ENCODE measurements around the gene MYO1H.

The MYO1H gene

DNA sequence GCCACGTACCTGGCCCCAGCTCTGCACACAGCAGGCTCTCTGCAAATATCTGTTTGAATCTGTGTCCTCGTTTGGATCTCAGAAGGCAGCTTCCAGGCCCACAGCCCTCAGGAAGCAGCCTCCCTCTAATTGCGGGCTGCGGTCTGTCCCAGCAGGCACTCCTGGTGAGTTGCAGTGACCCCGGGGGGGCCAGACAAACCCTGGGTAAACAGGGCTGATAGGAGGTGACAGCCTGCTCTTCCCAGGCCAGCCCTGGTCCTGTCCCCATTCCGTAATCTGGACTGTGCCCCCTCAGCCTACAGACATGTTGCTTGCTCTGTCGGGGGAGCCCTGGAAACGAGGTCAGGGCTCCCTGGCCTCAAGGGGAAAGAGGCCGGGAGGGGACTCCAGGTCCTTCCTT lies 40.6 kb upstream of the MYO1H start:
- DNase-seq (ENCODE audit: low read depth in 1 of 2, low spot score in 1 of 2): no peak
- peaks cover 46% of the 10 kb centered on the region for H3K27me3 ChIP-seq (ENCODE audit: insufficient read depth, poor library complexity, severe bottlenecking)
- H3K27ac ChIP-seq (replicated peaks): no peak overlapping the region
- TF ChIP-seq, protein P1, sequence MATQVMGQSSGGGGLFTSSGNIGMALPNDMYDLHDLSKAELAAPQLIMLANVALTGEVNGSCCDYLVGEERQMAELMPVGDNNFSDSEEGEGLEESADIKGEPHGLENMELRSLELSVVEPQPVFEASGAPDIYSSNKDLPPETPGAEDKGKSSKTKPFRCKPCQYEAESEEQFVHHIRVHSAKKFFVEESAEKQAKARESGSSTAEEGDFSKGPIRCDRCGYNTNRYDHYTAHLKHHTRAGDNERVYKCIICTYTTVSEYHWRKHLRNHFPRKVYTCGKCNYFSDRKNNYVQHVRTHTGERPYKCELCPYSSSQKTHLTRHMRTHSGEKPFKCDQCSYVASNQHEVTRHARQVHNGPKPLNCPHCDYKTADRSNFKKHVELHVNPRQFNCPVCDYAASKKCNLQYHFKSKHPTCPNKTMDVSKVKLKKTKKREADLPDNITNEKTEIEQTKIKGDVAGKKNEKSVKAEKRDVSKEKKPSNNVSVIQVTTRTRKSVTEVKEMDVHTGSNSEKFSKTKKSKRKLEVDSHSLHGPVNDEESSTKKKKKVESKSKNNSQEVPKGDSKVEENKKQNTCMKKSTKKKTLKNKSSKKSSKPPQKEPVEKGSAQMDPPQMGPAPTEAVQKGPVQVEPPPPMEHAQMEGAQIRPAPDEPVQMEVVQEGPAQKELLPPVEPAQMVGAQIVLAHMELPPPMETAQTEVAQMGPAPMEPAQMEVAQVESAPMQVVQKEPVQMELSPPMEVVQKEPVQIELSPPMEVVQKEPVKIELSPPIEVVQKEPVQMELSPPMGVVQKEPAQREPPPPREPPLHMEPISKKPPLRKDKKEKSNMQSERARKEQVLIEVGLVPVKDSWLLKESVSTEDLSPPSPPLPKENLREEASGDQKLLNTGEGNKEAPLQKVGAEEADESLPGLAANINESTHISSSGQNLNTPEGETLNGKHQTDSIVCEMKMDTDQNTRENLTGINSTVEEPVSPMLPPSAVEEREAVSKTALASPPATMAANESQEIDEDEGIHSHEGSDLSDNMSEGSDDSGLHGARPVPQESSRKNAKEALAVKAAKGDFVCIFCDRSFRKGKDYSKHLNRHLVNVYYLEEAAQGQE (IDR thresholded peaks at IDR 0.05; ENCODE audit: insufficient replicate concordance, low read depth): no peak
- TF ChIP-seq POLR2AphosphoS5 (IDR thresholded peaks at IDR 0.05; ENCODE audit: low read depth): no peak
- no peak for TF ChIP-seq GABPA (IDR thresholded peaks at IDR 0.05; ENCODE audit: low read depth)
- TF ChIP-seq SPI1 (IDR thresholded peaks at IDR 0.05; ENCODE audit: borderline replicate concordance, low read depth): no peak
- TF ChIP-seq, protein P2, sequence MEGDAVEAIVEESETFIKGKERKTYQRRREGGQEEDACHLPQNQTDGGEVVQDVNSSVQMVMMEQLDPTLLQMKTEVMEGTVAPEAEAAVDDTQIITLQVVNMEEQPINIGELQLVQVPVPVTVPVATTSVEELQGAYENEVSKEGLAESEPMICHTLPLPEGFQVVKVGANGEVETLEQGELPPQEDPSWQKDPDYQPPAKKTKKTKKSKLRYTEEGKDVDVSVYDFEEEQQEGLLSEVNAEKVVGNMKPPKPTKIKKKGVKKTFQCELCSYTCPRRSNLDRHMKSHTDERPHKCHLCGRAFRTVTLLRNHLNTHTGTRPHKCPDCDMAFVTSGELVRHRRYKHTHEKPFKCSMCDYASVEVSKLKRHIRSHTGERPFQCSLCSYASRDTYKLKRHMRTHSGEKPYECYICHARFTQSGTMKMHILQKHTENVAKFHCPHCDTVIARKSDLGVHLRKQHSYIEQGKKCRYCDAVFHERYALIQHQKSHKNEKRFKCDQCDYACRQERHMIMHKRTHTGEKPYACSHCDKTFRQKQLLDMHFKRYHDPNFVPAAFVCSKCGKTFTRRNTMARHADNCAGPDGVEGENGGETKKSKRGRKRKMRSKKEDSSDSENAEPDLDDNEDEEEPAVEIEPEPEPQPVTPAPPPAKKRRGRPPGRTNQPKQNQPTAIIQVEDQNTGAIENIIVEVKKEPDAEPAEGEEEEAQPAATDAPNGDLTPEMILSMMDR (IDR thresholded peaks at IDR 0.05; ENCODE audit: insufficient read depth, low read length): no peak
- no peak overlapping the region for H3K4me3 ChIP-seq (replicated peaks; ENCODE audit: insufficient read depth, low read length)

DNA sequence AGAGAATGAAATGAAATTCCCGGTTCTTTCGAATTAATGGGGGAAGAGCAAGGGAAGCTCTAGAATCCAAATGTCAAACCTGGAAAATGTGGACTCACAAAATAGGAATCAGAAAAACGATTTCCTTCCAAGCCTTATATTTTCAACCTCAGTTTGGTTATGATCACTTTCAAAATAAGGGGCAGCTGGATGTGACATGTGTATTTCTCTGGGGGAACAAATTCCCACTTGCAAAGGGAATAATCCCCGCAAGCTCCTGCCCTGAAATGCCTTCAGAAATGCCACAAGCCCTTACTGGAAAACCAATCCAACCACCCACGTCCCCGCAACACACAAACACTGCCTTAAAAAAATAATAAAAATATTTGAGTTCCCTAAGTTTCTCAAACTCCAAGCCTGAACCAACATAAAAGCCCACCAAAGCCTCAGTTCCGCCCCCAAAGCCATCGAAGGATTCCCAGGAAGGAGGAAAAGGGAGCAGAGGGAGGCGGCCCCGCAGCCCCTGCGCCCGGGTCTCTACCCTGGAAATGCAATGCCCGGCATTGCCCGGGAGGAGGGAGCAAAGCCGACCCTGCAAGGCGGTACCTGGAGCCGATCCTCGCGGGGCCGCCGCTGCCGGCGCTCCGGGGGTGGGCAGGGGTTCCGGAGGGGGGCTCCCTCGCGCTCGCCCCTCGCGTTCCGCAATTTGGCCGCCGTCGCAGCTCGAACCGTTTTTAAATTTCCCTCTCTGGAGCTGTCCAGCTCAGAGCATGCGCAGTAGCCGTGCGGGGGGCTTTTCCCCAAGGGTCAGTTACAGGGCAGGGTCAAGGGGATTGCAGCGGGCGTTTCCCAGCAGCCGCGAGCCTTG lies 38.9 kb upstream of the MYO1H start, which contains the start of gene FOXN4:
FOXN4 (minus strand) TSS at position 751 of the 847 bp plus-strand sequence. CDS start 963 bp downstream, outside the sequence.
- DNase-seq (ENCODE audit: low read depth in 1 of 2, low spot score in 1 of 2): no peak
- Histone ChIP-seq H3K27me3 (ENCODE audit: insufficient read depth, poor library complexity, severe bottlenecking) (peaks cover 49% of the 10 kb centered on the region), H3K27ac (replicated peaks) (no peak within 1 kb of the TSS), H3K4me3 (replicated peaks; ENCODE audit: insufficient read depth, low read length) (peak within 1 kb of the TSS; percentile 29)
- no peak for TF ChIP-seq SPI1 (IDR thresholded peaks at IDR 0.05; ENCODE audit: borderline replicate concordance, low read depth)
- TF ChIP-seq, protein P1 (IDR thresholded peaks at IDR 0.05; ENCODE audit: insufficient replicate concordance, low read depth): peak; percentile 83
- TF ChIP-seq, protein P2 (IDR thresholded peaks at IDR 0.05; ENCODE audit: insufficient read depth, low read length): no peak
- TF ChIP-seq GABPA (IDR thresholded peaks at IDR 0.05; ENCODE audit: low read depth): no peak
- no peak for TF ChIP-seq POLR2AphosphoS5 (IDR thresholded peaks at IDR 0.05; ENCODE audit: low read depth)

DNA sequence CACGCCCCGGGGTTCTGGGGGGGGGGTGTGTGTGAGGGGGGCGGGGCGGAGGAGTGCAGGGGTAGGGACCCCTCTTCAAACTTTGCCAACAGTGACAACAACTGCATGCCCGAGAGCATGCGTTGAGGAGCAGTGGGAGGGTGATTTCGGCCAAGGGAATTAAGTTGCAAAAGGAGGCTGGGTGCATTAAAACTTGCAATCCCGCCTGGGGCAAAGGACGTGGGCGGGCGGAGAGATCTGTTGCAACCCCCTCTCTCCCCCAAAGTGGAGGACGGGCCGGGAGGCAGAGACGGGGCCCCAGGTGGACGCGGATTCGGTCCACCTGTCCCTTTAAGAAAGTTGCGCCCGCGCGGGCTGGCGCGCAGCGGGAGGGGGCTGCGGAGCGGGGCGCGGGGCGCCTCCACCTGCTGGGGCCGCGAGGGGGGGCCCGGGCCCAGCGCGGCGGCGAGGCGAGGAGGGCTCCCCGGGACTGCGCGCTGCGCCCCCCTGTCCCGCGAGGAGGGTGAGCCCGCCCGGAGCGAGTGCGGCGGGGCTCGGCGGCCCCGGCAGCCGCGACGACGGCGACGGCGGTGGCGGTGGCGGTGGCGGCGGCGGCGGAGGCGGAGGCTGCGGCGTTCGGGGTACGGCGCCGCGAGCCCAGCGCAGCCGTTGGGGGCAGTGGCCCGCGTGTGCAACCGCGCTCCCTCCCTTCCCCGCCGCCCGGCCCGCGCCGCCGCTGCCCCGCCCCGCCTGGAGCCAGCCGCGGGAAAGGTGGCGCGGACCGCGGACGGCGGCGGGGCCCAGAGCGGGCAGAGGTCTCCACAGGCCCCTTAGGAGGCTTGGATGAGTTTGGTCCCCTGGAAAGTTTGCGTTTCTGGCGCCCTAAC lies 38.1 kb upstream of the MYO1H start:
- peaks cover 49% of the 10 kb centered on the region for H3K27me3 ChIP-seq (ENCODE audit: insufficient read depth, poor library complexity, severe bottlenecking)
- TF ChIP-seq GABPA (IDR thresholded peaks at IDR 0.05; ENCODE audit: low read depth) (no peak), POLR2AphosphoS5 (IDR thresholded peaks at IDR 0.05; ENCODE audit: low read depth) (no peak), SPI1 (IDR thresholded peaks at IDR 0.05; ENCODE audit: borderline replicate concordance, low read depth) (no peak)
- TF ChIP-seq, protein P2 (IDR thresholded peaks at IDR 0.05; ENCODE audit: insufficient read depth, low read length): no peak
- TF ChIP-seq, protein P1 (IDR thresholded peaks at IDR 0.05; ENCODE audit: insufficient replicate concordance, low read depth): no peak
- peak overlapping the region; percentile 29 for H3K4me3 ChIP-seq (replicated peaks; ENCODE audit: insufficient read depth, low read length)
- H3K27ac ChIP-seq (replicated peaks): no peak overlapping the region
- DNase-seq (ENCODE audit: low read depth in 1 of 2, low spot score in 1 of 2): no peak
